GM19043 (cell line): ENCODE measurements around the gene TMIGD2.
"Not testable (repeated sequence)": the region's sequence is repeated elsewhere in the genome, so short reads cannot be mapped to it uniquely, and the experiment has no call there.

ENCODE experiments used
- ATAC-seq: cut with Tn5 transposase; IDR thresholded peaks from one replicate; pipeline ENCODE4 v1.9.1; 2021; ENCODE audit warnings: low read depth; ENCODE audit not compliant: unreplicated experiment

Gene TMIGD2, protein sequence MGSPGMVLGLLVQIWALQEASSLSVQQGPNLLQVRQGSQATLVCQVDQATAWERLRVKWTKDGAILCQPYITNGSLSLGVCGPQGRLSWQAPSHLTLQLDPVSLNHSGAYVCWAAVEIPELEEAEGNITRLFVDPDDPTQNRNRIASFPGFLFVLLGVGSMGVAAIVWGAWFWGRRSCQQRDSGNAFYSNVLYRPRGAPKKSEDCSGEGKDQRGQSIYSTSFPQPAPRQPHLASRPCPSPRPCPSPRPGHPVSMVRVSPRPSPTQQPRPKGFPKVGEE

GRCh38 chr19:4302243-4302640 lies at the start of gene TMIGD2:
Gene TMIGD2, minus strand, starts transcription at chr19:4302389. Its CDS starts 4 bp downstream, at chr19:4302385.
- no peak for ATAC-seq

DNA sequence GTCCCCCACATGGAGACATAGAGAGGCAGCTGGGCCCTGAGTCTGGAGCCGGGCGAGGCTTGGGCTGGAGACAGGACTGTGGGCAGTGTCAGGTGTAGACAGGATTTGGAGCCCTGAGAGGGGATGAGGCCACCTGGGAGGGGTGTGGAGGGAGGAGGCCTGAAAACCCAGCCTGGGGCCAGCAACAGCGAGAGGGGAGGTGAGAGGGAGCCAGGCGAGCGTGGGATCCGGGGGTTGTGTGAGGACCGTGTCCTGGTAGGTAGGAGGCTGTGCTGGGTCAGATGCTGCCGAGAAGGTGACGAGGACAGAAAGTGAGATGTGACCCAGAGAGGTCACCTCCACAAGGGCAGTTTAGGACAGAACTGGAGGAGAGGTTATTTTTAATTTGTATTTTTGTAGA lies 48.5 kb upstream of the TMIGD2 start:
- no peak for ATAC-seq

DNA sequence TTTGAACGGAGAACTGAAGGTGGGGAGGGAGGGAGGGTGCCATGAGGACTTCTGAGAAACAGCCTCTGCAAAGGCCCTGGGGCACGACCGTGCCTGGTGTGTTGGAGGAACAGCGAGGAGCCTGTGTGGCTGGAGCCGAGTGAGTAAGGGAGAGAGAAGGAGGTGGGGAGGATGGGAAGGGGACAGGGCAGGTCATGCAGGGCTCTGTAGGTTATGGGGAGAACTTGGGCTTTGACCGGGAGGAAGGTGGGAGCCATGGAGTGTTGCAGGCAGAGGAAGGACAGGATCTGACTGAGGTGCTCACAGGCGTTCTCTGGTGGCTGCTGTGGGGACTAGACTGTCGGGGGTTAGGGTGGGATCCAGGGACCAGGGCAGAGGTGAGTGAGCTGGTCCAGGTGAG lies 47.9 kb upstream of the TMIGD2 start:
- no peak for ATAC-seq

GRCh38 chr19:4349225-4349624 lies 47.0 kb upstream of the TMIGD2 start:
- not testable (repeated sequence) for ATAC-seq

DNA sequence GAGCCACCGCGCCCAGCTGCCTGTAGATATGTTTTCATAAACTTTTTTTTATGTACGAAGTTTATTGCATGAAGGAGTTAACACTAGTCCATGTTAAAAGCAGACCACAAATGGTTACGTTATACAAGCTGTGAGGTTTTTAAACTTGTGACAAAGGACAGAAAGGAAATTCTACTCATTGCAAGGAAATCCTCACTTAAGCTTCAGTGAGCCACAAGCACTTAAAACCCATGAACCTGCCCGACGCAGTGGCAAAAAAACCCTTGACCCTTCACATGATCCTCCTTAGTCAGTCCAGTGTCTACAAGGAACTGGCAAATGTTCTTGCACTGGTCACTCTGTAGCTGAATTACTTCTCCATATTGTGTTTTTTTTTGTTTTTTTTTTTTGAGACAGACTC lies 45.3 kb upstream of the TMIGD2 start:
- no peak for ATAC-seq

DNA sequence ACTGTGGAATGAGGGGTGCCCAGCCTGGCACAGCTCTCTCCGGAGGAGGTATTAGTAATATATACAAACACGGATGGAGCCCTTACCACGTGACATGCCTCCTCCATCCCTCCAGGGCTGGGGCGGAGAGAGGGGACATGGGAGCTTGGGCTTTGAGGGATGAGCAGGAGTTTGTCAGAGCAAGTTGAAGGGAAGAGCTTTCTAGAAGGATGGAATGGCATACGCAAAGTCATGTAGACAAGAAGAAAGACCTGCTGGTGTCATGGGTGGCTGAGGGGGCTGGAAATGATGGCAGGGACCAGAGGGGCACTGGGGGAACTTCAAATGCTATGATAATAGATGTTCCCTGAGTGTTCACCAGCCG lies 43.8 kb upstream of the TMIGD2 start:
- no peak for ATAC-seq

- no peak for ATAC-seq
Measured at GRCh38 chr19:4345342-4346019, 43.3 kb upstream of the TMIGD2 start.

DNA sequence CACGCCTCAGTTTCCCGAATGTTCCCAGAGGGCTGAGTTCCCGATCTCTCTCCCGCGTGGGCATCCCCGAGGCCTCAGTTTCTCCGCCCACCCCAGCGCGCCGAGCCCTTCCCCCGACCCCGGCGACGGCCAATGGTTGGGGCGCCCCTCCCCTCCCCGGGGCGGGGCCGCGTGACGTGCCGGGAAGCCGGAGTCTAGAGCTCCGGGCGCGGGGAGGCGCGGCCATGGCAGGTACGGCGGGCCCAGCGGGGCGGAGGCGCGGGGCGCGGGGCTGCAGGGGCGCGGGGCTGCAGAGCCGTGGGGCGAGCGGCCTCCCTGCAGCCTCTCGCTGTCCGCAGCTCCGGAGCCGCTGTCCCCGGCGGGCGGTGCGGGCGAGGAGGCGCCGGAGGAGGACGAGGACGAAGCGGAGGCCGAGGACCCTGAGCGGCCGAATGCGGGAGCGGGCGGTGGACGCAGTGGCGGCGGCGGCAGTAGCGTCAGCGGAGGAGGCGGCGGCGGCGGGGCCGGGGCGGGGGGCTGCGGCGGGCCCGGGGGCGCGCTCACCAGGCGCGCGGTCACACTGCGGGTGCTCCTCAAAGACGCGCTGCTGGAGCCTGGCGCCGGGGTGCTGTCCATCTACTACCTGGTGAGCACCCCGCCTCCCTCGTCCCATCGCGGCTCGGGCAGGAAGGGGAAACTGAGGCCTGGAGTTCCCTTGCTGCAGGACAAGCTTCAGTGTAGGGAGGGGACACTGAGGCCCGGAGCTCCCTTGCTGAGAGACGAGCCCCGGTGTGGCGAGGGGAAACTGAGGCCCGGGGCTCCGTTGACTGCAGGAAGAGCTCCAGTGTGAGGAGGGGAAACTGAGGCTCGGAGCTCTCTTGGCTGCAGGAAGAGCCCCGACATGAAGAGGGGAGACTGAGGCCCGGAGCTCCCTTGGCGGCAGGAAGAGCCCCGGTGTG lies 41.5 kb upstream of the TMIGD2 start, which contains the start of gene MPND:
TSS of gene MPND (plus strand) at position 193 of the 938 bp plus-strand sequence. CDS start at position 225, 32 bp downstream.
- ATAC-seq, result peak; percentile 49

DNA sequence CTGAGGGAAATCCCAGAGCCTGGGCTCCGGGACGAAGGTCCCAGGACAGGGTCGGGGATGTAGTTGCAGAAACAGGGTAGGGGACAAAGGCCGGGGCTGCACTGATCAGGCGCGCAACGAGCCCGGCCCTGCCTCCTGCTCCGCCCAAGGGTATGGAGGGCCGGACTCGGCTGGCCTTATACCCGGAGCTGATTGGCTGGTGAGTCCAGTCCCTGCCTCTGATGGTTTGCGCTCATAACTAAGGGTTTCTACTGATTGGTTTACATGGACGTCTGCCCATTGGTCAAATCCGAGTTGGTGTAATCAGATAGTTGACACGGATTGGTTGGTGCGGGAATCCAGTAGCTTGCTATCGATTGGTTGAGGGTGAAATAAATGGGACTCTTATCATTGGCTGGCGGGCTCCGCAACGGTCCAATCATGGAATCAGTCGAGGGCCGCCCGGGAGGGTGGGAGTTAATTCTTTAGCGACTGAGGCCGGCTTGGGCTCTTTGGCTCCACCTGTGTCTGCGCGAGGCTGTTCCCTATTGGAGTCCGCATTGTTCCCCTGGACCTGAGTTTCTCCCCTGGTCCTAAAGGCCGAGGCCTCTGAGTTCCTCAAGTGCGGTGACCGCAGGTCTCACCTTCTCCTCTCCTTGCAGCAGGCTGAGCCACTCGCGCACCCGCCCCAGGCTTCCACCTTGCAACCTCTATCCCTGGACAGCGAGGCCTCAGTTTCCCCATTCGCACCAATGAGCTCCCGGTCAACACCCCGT lies 40.6 kb upstream of the TMIGD2 start:
- ATAC-seq, result peak; percentile 80

DNA sequence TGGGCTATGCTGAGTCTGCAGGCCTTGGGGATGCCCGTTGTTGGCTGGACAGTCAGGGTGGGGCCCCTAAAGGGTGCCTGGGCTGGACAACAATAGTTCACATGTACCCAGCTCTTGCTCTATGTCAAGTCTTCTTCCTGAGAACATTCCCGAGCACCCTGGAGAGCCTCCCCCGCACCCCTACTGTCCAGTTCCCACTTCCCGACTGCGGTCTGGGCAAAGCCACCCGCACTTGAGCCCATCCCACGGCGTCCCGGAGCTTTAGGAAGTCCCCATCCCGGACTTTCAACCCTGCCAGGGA lies 40.1 kb upstream of the TMIGD2 start:
- ATAC-seq, result no peak

DNA sequence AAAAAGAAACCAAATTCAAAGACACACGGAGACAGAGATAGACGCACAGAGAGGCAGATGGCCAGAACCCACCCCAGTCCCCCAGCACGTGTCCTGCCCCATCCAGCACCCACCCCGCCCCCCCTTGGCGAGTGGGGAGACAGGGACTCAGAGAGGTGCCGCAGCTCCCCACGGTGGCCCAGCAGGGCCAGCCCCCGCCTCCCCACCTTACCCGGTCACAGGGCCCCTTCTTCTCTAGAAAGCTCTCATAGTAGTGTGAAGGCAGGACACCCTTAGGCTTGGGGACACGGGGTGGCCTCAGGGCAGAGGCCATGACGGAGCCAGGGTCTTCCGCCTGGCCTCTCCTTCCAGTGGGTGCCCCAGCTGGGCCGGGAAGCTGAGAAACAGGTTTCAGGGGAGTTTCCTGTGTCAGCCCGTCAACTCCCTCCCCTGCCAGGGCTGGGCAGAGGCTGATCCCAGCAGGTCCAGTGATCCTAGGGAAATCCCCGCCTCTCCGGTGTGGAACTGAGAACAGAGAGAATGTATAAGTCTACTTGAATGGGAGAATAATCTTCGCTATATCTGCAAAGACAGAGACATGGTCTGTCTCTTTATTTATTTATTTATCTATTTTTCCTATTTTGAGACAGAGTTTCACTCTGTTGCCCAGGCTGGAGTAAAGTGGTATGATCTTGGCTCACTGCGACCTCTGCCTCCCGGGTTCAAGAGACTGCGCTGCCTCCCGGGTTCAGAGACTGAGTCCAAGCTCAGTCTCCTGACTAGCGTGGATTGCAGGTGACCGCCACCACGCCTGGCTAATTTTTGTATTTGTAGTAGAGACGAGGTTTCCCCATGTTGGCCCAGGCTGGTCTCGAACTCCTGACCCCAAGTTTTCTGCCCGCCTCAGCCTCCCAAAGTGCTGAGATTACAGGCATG lies 36.5 kb upstream of the TMIGD2 start, which contains the start of gene STAP2:
TSS of gene STAP2 (minus strand) at position 387 of the 915 bp plus-strand sequence. CDS start at position 313, 74 bp downstream.
- ATAC-seq, result no peak

- ATAC-seq, result no peak
Measured at GRCh38 chr19:4337906-4338440, 35.8 kb upstream of the TMIGD2 start.

- no peak for ATAC-seq
Measured at GRCh38 chr19:4334929-4335570, 32.9 kb upstream of the TMIGD2 start.

DNA sequence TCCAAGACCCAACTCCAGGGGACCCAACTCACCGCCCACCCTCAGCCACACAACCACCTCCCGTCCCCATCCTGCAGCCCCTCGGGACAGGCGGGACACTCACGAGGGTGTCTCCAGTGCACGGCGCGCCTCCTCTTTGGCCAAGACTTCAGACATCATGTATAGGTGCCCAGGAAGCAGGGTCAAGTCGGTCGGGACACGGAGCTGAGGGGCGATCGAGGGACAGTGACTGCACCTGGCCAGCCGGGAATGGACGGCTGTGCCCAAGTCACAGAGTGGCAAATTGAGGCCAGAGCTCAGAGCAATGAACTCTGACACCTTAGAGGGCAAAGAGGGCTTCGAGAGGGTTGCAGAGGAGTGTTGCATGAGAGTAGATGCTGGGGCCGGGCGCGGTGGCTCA lies 27.7 kb upstream of the TMIGD2 start:
- no peak for ATAC-seq

GRCh38 chr19:4328991-4329681 lies 26.9 kb upstream of the TMIGD2 start:
- ATAC-seq, result not testable (repeated sequence)

DNA sequence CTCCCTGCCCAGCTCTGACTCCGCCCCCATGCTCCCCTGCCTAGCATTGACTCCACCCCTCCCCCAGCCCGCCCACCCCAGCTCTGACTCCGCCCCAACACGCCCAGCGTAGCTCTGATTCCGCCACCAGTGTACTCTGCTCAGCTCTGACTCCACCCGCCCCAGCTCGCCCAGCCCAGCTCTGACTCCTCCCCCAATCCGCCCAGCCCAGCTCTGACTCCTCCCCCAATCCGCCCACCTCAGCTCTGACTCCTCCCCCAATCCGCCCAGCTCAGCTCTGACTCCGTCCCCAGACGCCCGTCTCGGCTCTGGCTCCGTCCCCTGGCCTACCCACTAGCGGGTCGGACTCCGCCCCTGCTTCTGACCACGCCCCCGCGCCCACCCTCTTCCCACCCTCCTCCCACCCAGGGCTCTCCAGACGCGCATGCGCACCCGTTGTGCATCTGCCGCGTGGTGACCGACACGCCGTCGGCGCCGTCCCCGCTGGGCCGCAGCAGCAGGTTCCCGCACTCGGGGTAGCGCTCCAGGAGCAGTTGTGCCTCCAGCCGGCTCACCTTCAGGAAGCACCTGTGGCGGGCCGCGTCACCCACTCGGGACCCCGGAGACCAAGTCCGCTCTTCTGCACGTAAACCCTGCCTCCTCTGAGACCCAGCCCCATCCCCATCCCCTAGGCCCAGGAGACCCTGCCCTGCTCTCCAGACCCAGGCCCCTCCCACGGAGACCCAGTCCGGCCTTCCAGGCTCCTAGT lies 26.2 kb upstream of the TMIGD2 start:
- peak; percentile 78 for ATAC-seq

DNA sequence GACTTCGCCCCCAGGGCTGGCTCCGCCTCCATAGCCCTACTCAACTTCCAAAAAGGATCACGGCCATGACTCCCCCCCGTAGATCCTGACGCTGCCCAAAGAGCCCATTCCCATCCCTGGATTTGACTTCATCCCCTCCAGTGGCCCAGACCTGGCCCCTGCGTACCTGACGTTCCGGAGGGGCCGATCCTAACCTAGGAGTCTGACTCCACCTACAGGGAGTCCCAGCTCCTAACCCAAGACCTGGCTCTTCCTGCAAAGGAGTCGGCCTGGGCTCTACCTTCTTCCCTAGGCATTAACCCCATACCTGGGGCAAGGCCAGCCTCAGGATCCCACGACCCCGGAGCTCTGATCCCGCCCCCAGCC lies 25.7 kb upstream of the TMIGD2 start:
- ATAC-seq, result no peak
